OCI-LY3 (cell line): ENCODE data around the gene TGM4.

Experiments used
- EZH2phosphoT487 ChIP-seq: fragments of 200-600 bp; shearing (Covaris generic); IDR thresholded peaks from 2 replicates; pipeline ENCODE4 v1.6.1; 2018; ENCODE audit warnings: antibody characterized with exemption, mixed run types, low read depth
- TF ChIP-seq, protein P1 (sequence below): fragments of 200-600, 300-600 bp; sonication (generic); IDR thresholded peaks from 2 replicates; pipeline ENCODE4 v1.5.1; 2014; ENCODE audit warnings: antibody characterized with exemption, low read length, low read depth

DNA sequence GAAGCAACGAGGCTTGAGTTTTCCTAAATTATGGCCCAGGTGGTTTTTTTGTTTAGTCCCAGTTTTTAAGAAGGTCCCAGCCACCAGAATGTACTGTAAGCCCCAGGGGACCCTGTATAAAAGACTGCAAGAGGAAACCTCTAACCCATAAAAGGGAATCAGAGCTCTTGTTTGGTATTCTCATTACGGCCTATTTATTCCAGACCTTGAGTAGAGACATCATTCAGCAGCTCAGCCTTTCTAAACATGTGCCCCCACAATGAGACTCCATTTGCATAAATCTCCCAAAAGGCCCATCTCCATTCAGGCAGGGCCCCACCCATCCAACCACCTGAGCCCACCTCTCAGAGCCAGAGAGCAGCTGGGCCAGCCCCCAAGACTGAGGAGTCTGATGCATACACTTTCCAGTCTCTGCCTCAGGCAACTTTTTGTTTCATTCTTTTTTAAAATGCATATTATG lies 75.9 kb downstream of the TGM4 start:
- TF ChIP-seq, protein P1, sequence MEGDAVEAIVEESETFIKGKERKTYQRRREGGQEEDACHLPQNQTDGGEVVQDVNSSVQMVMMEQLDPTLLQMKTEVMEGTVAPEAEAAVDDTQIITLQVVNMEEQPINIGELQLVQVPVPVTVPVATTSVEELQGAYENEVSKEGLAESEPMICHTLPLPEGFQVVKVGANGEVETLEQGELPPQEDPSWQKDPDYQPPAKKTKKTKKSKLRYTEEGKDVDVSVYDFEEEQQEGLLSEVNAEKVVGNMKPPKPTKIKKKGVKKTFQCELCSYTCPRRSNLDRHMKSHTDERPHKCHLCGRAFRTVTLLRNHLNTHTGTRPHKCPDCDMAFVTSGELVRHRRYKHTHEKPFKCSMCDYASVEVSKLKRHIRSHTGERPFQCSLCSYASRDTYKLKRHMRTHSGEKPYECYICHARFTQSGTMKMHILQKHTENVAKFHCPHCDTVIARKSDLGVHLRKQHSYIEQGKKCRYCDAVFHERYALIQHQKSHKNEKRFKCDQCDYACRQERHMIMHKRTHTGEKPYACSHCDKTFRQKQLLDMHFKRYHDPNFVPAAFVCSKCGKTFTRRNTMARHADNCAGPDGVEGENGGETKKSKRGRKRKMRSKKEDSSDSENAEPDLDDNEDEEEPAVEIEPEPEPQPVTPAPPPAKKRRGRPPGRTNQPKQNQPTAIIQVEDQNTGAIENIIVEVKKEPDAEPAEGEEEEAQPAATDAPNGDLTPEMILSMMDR, result no peak
- no peak for TF ChIP-seq EZH2phosphoT487
